Hindlimb muscle (tissue), 1 donor: ENCODE results near the gene PDIA4. TPM values are rescaled to one million over a fixed set of nuclear protein-coding genes. Genes with fewer than 3 reads are reported as not detected.
A peak's percentile ranks its signal among the peaks of the same experiment; 100 is the strongest.
"Not testable (repeated sequence)": the region's sequence is repeated elsewhere in the genome, so short reads cannot be mapped to it uniquely, and the experiment has no call there.

Source experiments
- DNase-seq: peaks from one replicate; pipeline ENCODE4 v3.0.0-alpha.2; 2013
- polyA plus RNA-seq: library from polyadenylated mRNA; unstranded; fragments of 120-200 nt; gene quantifications from one replicate; pipeline ENCODE4 v1.2.1, GENCODE V29; 2013; ENCODE audit not compliant: insufficient read length

PDIA4 gene
- polyA plus RNA-seq, 1 donor = 55.7 TPM

DNA sequence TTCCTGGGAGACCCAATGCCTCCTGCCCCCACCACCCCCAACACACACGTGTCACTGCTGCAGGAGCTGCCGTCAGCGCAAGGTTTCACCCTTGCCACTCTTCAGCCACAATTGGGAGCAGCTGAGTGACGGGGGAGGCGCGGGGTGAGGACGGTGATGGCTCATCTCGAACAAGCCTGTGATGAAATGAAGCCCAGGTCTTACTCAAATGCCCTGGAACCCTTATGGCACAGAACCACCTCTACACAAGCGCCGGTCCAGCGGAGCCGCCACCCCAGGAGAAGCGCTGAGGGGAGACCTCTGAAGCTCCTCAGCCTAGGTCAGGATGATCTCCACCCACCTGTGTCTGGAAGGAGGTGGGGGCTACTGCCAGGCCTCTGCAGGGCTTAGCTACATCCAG lies 25.7 kb downstream of the PDIA4 start:
- DNase-seq = no peak

- DNase-seq = no peak
Observed at GRCh38 chr7:149001427-149002068, 26.8 kb downstream of the PDIA4 start.

GRCh38 chr7:149000961-149001360 lies 27.3 kb downstream of the PDIA4 start:
- no peak for DNase-seq

- no peak for DNase-seq
Observed at GRCh38 chr7:148999192-148999591, 29.1 kb downstream of the PDIA4 start.

DNA sequence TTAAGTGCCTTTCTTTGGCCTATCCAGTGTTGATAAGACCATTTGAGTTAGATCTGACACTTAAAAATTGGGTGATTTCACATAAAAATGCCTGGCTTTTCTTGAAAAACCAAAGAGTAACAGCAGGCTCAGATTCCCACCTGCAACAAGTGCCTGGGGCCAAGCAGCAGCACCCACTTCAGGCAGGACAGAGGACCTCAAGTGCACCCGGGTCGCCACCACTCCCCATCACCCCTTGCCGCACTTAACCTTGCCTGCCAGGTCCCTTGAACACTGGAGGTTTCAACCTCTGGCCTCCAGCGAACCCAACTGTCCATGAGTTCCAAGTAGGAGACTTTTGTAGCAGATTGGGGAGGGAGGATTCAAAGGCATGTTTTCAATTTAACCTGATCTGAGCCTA lies 30.8 kb downstream of the PDIA4 start:
- DNase-seq = no peak

DNA sequence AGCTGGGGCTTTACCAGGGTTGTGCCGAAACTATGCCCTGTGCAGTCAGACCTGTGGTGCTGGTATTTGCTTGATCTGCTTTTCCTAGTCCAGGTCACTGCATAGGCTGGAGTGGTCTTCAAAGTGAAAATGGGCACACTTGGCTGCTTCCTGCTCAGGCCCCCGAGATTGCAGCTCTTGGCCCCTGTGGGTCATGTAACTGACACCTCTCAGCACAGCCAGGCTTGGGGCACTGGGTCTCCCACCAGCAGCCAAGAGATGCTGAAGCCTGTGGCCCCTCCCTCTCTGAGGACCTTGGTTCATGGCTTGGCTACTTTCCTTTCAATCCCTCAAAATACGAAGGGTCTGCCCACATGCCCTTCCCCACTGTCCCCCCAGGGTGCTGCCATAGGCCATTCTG lies 33.7 kb downstream of the PDIA4 start:
- no peak for DNase-seq

DNA sequence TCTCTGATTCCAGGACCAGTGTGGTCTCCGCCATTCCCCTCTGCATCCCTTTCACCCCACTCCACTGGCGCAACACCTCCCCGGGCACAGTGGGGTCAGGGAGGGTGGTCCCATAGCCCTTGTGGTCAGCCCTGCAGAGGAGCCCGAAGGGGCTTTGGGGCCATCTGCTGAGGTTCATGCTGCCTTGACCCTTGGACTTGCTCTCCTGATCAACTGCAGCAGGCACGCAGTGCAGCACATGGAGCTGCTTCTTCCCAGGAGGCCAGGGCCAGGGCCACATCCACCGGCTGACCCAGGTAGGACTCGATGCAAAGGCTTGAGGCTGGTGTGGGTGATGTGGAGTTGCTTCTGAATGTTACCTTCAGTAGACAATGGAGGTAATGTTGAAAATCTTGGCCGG lies 35.1 kb downstream of the PDIA4 start:
- no peak for DNase-seq

GRCh38 chr7:148991536-148991935 lies 36.8 kb downstream of the PDIA4 start:
- no peak for DNase-seq

DNA sequence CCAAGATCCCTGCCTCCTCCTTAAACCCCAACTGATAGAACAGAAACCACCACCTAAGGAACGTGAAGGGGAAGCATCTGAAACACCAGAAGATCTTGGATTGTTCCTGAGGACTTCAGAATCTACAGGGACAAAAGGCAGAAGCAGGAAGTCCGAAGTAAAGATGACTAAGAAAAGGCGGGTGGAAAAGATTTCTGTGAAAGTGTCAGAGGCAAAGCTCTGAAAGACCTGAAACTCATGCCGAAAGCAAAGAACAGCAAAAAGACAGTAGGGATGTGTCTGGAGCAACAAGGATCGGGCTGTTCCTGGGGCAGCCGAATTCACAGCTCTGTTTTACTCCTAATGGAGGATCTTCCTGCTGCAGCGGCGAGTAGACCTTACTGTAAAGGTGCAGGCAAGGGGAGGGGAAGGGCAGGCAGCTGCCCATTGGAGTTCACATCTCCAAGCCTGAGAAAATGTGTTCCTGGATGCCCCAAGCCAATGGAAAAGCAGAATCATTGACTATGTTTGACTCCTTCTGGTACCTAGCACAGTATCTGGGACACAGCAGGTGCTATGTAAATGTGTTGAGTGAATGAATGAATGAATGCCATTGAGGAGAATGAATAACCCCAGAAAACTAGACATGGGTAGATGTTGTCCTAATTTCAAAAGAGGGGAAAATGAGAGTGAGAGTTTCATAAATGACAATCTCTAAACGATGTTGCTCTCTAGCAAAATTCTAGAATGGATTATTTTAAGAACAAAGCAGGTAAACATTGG lies 40.4 kb downstream of the PDIA4 start:
- DNase-seq = no peak

- peak; percentile 88 for DNase-seq
Observed at GRCh38 chr7:148987010-148987750, 41.1 kb downstream of the PDIA4 start.

- no peak for DNase-seq
Observed at GRCh38 chr7:148986742-148987009, 41.6 kb downstream of the PDIA4 start.

DNA sequence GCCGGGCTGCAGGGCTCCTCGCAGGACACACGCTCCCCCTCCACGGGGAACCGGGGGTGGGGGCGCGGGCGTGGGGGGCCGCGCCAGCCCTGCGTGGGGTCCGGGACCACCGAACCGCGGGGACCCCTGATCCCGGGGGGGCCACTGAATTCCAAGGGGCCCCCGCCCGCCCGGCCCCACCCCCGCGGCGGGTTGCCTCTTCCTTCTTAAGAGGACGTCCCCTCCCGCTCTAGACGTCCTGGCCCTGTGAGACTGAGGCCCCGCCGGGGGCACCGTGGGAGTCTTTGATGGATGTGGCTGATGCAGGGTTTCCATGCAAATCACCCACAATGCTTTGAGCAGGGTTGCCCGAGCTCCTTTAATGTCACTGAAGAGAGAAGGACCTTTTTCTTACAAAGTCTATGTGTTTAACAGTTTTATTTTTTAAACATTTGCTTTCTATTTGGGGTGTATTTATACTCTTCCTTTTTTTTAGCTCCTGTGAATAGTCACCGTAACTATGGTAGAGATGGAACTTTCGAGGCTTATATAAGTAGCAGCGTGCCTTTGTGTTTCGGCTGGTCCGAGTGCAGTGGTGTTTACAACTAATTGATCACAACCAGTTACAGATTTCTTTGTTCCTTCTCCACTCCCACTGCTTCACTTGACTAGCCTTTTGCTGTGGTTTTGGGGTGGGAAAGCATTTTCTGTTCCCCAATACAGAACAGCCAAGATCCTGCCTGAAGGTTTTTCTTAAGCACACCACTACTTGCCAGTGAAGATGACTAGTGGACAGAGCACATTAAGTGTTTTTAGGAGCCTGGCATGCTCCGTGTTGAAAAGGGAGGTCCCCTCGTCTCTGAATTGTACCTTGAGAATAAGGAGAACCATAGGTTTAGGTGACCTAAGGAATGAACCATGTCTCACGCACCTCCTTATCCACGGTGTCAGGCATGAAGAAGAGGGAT lies 44.8 kb downstream of the PDIA4 start:
- DNase-seq = peak; percentile 62

GRCh38 chr7:148982654-148983199 lies 45.6 kb downstream of the PDIA4 start:
- DNase-seq = no peak

DNA sequence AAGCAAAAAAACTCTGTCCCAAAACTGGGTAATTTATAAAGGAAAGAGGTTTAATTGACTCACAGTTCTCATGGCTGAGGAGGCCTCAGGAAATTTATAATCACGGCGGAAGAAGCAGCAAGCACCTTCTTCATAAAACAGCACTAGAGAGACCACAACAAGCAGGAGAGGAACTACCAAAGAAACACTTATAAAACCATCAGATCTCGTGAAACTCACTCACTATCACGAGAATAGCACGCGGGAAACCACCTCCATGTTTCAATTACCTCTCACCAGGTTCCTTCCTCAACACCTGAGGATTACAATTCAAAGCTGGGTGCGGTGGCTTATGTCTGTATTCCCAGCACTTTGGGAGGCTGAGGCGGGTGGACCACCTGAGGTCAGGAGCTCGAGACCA lies 48.5 kb downstream of the PDIA4 start:
- no peak for DNase-seq

GRCh38 chr7:148979072-148979471 lies 49.2 kb downstream of the PDIA4 start:
- not testable (repeated sequence) for DNase-seq

- DNase-seq = no peak
Observed at GRCh38 chr7:148978091-148978490, 50.2 kb downstream of the PDIA4 start.

GRCh38 chr7:148975896-148976295 lies 52.4 kb downstream of the PDIA4 start:
- DNase-seq = no peak

DNA sequence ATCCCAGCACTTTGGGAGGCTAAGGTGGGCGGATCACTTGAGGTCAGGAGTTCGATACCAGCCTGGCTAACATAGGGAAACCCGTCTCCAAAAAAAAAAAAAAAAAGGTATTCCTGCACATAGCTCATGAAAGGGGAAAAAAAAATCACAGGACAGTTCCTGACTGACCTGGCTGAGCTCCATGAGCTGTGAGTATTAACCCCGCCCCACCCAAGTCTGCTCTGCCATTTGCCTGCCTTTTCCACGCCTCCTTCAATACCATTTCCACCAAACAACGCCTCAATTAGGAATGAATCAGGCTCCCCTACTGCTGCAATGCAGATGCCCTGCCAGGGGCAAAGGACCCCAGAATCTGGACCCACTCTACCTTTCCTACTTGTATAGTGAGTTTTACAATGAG lies 55.0 kb downstream of the PDIA4 start:
- DNase-seq = no peak

DNA sequence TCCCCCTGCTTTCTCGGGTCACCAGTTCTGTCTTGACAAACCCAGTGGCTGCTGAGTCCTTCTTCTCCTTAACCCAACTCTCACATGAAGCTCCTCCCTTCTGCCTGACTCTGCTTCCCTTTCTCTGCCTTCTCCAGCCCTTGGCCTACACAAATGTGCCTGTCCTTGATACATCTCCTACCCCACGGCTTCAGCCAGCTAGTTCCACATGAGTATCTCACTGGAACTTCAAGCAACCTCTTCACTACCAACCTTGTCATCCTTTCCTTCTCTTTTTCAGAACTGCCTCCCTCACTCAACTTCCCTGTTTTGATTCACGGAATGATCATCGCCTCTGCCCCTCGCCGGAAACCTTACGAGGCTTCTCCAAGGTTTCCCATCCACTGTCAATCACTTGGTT lies 55.9 kb downstream of the PDIA4 start:
- no peak for DNase-seq

- DNase-seq = peak; percentile 58
Observed at GRCh38 chr7:148967602-148968001, 60.7 kb downstream of the PDIA4 start.

DNA sequence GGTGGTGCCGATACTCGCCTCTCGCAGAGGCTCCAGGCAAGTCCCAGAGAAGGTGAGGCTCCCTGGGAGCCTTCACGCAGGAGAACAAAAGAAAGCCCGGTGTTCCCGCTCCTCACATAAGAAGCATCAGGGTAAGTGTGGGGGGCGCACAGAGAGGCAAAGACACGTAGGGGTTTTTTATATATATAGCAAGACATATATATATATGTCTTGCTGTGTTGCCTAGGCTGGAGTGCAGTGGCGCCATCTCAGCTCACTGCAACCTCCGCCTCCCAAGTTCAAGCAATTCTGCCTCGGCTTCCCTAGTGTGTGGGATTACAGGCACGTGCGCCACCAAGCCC lies 61.3 kb downstream of the PDIA4 start:
- DNase-seq = no peak

DNA sequence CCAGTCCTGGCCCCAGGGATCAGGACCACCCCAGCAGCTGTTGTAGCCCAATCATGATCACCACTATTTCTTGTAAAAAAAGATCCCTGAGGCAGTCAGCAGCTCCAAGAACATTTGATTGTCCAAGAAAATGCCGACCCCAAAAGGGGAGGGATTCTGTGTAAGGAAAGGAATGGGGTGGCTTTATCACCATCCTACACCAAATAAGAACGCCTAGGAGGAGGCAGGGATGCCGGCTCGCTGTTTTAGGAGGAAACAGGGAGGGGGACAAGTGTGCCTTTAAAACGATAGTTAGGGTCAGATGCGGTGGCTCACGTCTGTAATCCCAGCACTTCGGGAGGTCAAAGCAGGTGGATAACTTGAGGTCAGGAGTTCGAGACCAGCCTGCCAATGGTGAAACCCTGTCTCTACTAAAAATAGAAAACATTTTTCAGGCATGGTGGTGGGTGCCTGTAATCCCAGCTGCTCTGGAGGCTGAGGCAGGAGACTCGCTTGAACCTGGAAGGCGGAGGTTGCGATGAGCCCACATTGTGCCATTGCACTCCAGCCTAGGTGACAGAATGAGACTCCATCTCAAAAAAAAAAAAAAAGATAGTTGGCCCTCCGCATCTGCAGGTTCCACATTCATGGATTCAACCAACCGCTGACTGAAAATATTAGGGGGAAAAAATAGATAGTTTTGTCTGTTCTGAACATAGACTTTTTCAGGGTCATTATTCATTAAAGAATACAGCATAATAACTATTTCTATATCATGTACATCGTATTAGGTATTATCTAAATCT lies 63.6 kb downstream of the PDIA4 start:
- peak; percentile 22 for DNase-seq
